Adrenal gland (tissue), 5 donors: ENCODE data around the gene TEX22.

ENCODE experiments used
- POLR2A ChIP-seq, 2 donors: fragments of 450-650 bp; IDR thresholded peaks; one replicate each; pipeline ENCODE4 v1.6.1; 2017; ENCODE audit warnings: antibody characterized with exemption in 2 of 2, mild to moderate bottlenecking in 2 of 2, moderate library complexity in 1 of 2
- TF ChIP-seq, protein P1 (sequence below), 6 experiments: fragments of 450-650 bp in 4 of 6; fragments of 200-600 bp in 2 of 6; sonication (generic) in 1 of 6; IDR thresholded peaks; 1 replicate in 5 of 6; 2 replicates in 1 of 6; pipeline versions ENCODE4 v1.5.1 to v1.8.0; 2016 to 2021; ENCODE audit warnings: antibody characterized with exemption in 6 of 6, mild to moderate bottlenecking in 2 of 6, moderate library complexity in 1 of 6
- donor health status: DM: no; HTN: no; CAD: no.

DNA sequence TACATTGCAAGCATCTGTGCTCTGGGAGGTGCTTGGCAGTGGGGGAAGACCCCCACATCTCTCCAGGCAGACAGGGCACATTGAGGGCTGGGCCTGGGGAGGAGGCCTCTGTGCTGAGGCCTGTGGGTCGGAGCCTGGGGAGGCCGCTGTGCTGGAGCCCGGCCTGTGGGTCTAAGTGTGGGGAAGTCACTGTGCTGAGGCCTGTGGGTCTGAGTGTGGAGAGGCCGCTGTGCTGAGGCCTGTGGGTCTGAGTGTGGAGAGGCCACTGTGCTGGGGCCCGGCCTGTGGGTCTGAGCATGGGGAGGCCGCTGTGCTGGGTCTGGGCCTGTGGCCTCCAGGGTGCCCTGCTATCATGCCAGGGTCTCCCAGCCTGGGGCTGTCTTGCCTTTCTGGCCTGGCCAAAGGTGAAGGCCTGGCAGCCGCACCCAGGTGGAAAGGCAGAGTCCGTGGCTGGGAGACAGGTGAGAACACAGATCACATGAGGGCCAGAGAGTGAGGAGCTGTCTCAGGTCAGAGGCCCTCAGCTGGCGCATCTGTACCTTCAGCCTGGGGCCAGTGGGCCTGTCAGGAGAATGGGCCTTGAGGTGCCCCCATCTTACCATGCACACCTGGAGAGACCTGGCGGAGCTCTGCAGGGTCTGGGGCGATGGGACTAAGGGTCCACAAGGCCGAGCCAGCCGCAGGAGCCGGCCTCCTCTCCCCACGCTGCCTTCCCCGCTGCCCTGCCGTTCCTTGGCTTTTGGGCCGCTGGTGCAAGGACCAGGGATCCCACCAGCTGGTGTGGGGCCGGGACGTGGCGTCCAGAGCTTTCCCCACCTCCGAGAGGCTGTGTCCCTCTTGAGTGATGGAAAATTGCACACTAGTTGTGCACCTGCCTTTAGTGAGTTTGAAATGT, 57.7 kb downstream of the TEX22 start:
- TF ChIP-seq POLR2A (IDR thresholded peaks at IDR 0.05): no peak
- TF ChIP-seq, protein P1, sequence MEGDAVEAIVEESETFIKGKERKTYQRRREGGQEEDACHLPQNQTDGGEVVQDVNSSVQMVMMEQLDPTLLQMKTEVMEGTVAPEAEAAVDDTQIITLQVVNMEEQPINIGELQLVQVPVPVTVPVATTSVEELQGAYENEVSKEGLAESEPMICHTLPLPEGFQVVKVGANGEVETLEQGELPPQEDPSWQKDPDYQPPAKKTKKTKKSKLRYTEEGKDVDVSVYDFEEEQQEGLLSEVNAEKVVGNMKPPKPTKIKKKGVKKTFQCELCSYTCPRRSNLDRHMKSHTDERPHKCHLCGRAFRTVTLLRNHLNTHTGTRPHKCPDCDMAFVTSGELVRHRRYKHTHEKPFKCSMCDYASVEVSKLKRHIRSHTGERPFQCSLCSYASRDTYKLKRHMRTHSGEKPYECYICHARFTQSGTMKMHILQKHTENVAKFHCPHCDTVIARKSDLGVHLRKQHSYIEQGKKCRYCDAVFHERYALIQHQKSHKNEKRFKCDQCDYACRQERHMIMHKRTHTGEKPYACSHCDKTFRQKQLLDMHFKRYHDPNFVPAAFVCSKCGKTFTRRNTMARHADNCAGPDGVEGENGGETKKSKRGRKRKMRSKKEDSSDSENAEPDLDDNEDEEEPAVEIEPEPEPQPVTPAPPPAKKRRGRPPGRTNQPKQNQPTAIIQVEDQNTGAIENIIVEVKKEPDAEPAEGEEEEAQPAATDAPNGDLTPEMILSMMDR (IDR thresholded peaks at IDR 0.05): no peak
